Measurements from ENCODE around the gene PRKCZ.

The PRKCZ gene

GRCh38 chr1:2070016-2070415 is 19.8 kb downstream of the PRKCZ start:
- no peak for DNase-seq

- DNase-seq = no peak
Observed at GRCh38 chr1:2070800-2071530, 20.8 kb downstream of the PRKCZ start.

- no peak for DNase-seq
Observed at GRCh38 chr1:2072109-2072806, 22.0 kb downstream of the PRKCZ start.

- no peak for DNase-seq
Observed at GRCh38 chr1:2072891-2073290, 22.7 kb downstream of the PRKCZ start.

GRCh38 chr1:2073382-2074230 is 23.4 kb downstream of the PRKCZ start:
- no peak for DNase-seq

- no peak for DNase-seq
Observed at GRCh38 chr1:2074396-2074795, 24.2 kb downstream of the PRKCZ start.

- no peak for DNase-seq
Observed at GRCh38 chr1:2074944-2075740, 24.9 kb downstream of the PRKCZ start.

- no peak for DNase-seq
Observed at GRCh38 chr1:2076826-2077225, 26.6 kb downstream of the PRKCZ start.

GRCh38 chr1:2078170-2078569 is 28.0 kb downstream of the PRKCZ start:
- no peak for DNase-seq

- no peak for DNase-seq
Observed at GRCh38 chr1:2079396-2080085, 29.3 kb downstream of the PRKCZ start.

- DNase-seq = no peak
Observed at GRCh38 chr1:2080140-2080539, 29.9 kb downstream of the PRKCZ start.

- no peak for DNase-seq
Observed at GRCh38 chr1:2080884-2081283, 30.7 kb downstream of the PRKCZ start.

GRCh38 chr1:2081326-2081885 is 31.2 kb downstream of the PRKCZ start:
- no peak for DNase-seq

- DNase-seq = no peak
Observed at GRCh38 chr1:2082064-2082463, 31.9 kb downstream of the PRKCZ start.

- DNase-seq = no peak
Observed at GRCh38 chr1:2083666-2084065, 33.5 kb downstream of the PRKCZ start.

GRCh38 chr1:2084306-2084705 is 34.1 kb downstream of the PRKCZ start:
- no peak for DNase-seq

- no peak for DNase-seq
Observed at GRCh38 chr1:2085080-2085479, 34.9 kb downstream of the PRKCZ start.

- no peak for DNase-seq
Observed at GRCh38 chr1:2086446-2087078, 36.4 kb downstream of the PRKCZ start.

GRCh38 chr1:2087766-2088165 is 37.6 kb downstream of the PRKCZ start:
- no peak for DNase-seq

- no peak for DNase-seq
Observed at GRCh38 chr1:2088458-2088857, 38.2 kb downstream of the PRKCZ start.

- DNase-seq = no peak
Observed at GRCh38 chr1:2089051-2089450, 38.8 kb downstream of the PRKCZ start.

Measured in activated T-cell treated with anti-CD3 and anti-CD28 coated beads, Interleukin-2, amount 50 U/mL, for 1 hour (primary cell).